ENCODE data around the gene ENOSF1. TPM values are rescaled to one million over a fixed set of nuclear protein-coding genes. Genes with fewer than 3 reads are reported as not detected.

The ENOSF1 gene
- total RNA-seq, 1 experiment from 2014 or later, result 39.2 TPM

- Histone ChIP-seq H3K4me1 (ENCODE audit: insufficient read depth, low read length, poor library complexity, severe bottlenecking) (no peaks in the 10 kb centered on the region), H3K9me3 (ENCODE audit: low read depth, low read length, poor library complexity, severe bottlenecking) (no peaks in the 10 kb centered on the region), H3K27ac (ENCODE audit: low read depth, low read length, poor library complexity, severe bottlenecking) (no peak overlapping the region), H3K36me3 (ENCODE audit: insufficient read depth, low read length, poor library complexity, severe bottlenecking) (peaks cover 83% of the 10 kb centered on the region), H3K4me3 (ENCODE audit: low read depth, low read length, poor library complexity, severe bottlenecking) (no peak overlapping the region), H3K27me3 (replicated peaks; ENCODE audit: insufficient read depth, low read depth, low read length, poor library complexity) (no peaks in the 10 kb centered on the region)
- TF ChIP-seq CTCF (conservative IDR thresholded peaks at IDR 0.05; ENCODE audit: low read depth, low read length) (no peak), EZH2 (IDR thresholded peaks at IDR 0.05; ENCODE audit: borderline replicate concordance, low read depth, low read length, poor library complexity, severe bottlenecking) (no peak)
- intact Hi-C loops (cut with micrococcal nuclease; ENCODE audit: unreplicated experiment), result no loop called here
- ChIA-PET CTCF (no interaction called here), POLR2A (ENCODE audit: low non-redundant PET) (no interaction called here)
- BruUV-seq (replicated peaks), result no TSS peak
- DNase-seq (ENCODE audit: low spot score), result no peak
These were observed 41.9 kb downstream of the ENOSF1 start for GRCh38 chr18:670522-670921.

- H3K36me3 ChIP-seq (ENCODE audit: insufficient read depth, low read length, poor library complexity, severe bottlenecking), result peaks cover 71% of the 10 kb centered on the region
- H3K27me3 ChIP-seq (replicated peaks; ENCODE audit: insufficient read depth, low read depth, low read length, poor library complexity), result no peaks in the 10 kb centered on the region
- ChIA-PET POLR2A (ENCODE audit: low non-redundant PET) (no interaction called here), CTCF (no interaction called here)
- BruUV-seq (replicated peaks), result no TSS peak
- H3K4me1 ChIP-seq (ENCODE audit: insufficient read depth, low read length, poor library complexity, severe bottlenecking), result no peaks in the 10 kb centered on the region
- no peak overlapping the region for H3K27ac ChIP-seq (ENCODE audit: low read depth, low read length, poor library complexity, severe bottlenecking)
- intact Hi-C loops (cut with micrococcal nuclease; ENCODE audit: unreplicated experiment), result no loop called here
- H3K4me3 ChIP-seq (ENCODE audit: low read depth, low read length, poor library complexity, severe bottlenecking), result no peak overlapping the region
- TF ChIP-seq CTCF (conservative IDR thresholded peaks at IDR 0.05; ENCODE audit: low read depth, low read length) (no peak), EZH2 (IDR thresholded peaks at IDR 0.05; ENCODE audit: borderline replicate concordance, low read depth, low read length, poor library complexity, severe bottlenecking) (no peak)
- DNase-seq (ENCODE audit: low spot score), result no peak
- no peaks in the 10 kb centered on the region for H3K9me3 ChIP-seq (ENCODE audit: low read depth, low read length, poor library complexity, severe bottlenecking)
These were observed 43.4 kb downstream of the ENOSF1 start for GRCh38 chr18:669077-669476.

- POLR2A ChIA-PET (ENCODE audit: low non-redundant PET), result no interaction called here
- peaks cover 67% of the 10 kb centered on the region for H3K36me3 ChIP-seq (ENCODE audit: insufficient read depth, low read length, poor library complexity, severe bottlenecking)
These were observed 44.2 kb downstream of the ENOSF1 start for GRCh38 chr18:668260-668659.

More at GRCh38 chr18:668260-668659, 44.2 kb downstream of the ENOSF1 start:
- no peak overlapping the region for H3K27ac ChIP-seq (ENCODE audit: low read depth, low read length, poor library complexity, severe bottlenecking)
- H3K4me3 ChIP-seq (ENCODE audit: low read depth, low read length, poor library complexity, severe bottlenecking), result no peak overlapping the region
- H3K4me1 ChIP-seq (ENCODE audit: insufficient read depth, low read length, poor library complexity, severe bottlenecking), result no peaks in the 10 kb centered on the region
- intact Hi-C loops (cut with micrococcal nuclease; ENCODE audit: unreplicated experiment), result no loop called here
- CTCF ChIA-PET, result no interaction called here
- TF ChIP-seq EZH2 (IDR thresholded peaks at IDR 0.05; ENCODE audit: borderline replicate concordance, low read depth, low read length, poor library complexity, severe bottlenecking), result no peak
- no peak for TF ChIP-seq CTCF (conservative IDR thresholded peaks at IDR 0.05; ENCODE audit: low read depth, low read length)
- BruUV-seq (replicated peaks), result no TSS peak
- H3K9me3 ChIP-seq (ENCODE audit: low read depth, low read length, poor library complexity, severe bottlenecking), result no peaks in the 10 kb centered on the region
- DNase-seq (ENCODE audit: low spot score), result no peak
- no peaks in the 10 kb centered on the region for H3K27me3 ChIP-seq (replicated peaks; ENCODE audit: insufficient read depth, low read depth, low read length, poor library complexity)

All from A673 (cell line).